Stimulated activated CD4-positive, alpha-beta T cell treated with anti-CD3 and anti-CD28 coated beads, Interleukin-2, amount 100 ng/mL, for 48 hours (primary cell): ENCODE data around the gene TMEM63A.
"Not testable (repeated sequence)": the region's sequence is repeated elsewhere in the genome, so short reads cannot be mapped to it uniquely, and the experiment has no call there.

Experiments used
- DNase-seq, 2 donors: peaks; one replicate each; pipeline ENCODE4 v3.0.0-alpha.2; 2020

Gene TMEM63A

DNA sequence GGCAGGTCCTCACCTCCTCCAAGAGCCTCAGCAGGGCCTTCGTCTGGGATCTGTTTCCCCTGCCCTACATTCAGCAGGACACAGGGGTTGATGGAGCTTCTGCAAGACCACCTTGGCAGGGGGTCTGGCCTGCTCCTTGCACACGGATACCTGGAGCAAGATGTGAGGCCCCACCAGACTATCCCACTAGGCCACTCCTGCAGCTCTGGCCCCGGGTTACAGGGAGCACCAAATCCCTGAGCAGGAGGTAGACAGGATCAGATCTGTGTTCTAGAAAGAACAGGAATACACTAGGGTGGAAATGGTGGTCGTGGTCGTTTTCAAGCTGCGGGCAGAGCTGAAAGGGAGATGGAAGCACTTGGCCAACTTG is 38.8 kb downstream of the TMEM63A start:
- DNase-seq, result no peak

DNA sequence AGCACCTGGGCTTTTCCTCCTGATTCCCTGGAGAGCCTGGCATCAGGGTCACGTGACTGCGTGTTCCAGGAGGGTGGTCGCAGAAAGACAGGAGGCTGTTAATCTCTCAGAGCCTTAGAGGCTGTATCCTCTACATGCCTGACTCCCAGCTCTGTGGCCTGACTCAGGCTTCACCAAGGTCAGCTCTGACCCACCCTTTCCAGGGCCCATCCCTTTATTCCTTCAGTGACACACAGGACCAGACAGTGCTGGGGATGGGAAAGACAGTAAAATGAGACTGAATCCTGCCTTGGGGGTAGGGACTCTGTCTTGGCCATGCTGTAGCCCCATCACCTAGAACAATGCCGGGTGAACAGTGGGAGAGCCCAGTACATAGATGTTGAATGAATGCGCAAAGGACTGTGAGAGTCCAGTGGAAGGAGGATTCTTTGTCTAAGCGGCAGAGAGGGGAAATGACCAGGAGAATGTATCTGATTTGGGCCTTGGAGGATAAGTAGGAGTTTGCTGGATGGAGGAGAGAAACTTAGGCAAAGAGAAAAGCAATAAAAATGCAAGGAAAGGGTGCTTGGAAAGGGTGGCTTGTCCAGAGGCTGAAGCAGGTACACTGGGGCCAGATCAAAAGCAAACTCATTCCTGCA is 39.3 kb downstream of the TMEM63A start:
- DNase-seq, result no peak

DNA sequence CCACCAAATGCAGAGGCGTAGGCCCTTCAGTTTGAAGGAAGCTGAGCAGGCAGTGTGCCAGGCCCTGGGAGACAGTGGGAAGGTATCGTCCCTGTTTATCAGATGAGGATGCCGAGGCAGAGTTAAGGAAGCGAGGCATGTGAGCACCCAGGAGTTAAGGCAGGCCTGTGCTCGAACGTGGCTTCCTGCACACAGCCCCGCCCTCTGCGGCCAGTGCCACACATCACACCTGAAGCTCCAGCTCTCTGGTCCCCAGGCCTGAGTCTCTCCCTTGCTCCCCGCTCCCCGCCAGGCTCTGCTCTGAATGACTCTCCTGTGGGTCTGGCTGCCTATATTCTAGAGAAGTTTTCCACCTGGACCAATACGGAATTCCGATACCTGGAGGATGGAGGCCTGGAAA is 40.1 kb downstream of the TMEM63A start:
- DNase-seq, result no peak

DNA sequence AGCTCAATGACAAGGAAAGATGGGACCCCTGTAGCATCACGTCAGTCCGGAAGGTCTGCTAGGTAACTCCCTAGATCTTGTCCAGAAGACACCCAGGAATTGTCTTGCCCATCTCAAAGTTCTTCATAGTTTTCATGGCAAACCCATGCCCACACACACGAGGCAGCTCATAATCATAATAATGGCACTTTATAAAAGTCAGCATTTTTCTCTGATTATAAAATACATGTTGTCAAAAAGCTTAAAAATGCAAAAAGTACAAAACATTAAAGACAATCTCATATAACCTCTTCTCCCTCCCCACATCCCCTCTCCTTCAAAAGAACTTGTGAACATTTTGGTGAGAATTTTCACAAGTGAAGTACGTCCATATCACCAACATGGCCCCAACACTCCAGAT is 41.5 kb downstream of the TMEM63A start:
- no peak for DNase-seq

DNA sequence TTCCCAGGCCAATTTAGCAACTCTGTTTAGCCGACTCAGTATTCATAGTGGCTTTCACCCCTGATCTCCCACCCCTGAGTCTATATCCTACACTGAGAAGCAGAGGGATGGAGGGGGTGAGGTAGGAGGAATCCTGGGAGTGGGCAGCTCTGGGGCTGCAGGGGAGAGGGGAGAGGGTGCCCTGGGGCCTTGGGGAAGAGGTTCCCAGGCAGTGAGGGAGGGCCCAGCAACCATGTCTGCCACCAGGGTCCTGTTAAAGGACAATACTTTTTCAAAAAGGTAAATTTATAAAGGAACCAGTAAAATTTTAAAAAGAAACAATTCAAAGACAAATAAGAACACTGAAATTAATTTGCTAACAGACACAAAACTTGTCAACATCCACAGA is 42.0 kb downstream of the TMEM63A start:
- no peak for DNase-seq

DNA sequence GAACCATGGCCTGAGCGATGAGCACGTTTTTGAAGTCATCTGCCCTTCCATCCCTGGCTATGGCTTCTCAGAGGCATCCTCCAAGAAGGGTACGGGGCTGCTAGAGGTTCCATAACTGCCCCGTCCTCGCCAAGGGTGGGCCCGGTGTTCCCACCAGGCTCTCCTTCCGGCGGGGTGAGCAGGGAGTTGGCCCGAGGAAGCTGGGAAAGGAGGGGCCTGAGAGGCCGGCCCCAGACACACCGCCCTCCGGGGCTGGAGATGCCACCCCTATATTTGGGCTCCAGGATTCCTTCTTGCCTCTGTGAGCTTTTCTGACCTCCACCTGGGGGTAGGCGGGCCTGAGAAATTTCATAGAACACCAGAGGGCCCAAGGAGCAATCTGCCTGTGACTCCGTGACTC is 43.4 kb downstream of the TMEM63A start:
- DNase-seq, result no peak

DNA sequence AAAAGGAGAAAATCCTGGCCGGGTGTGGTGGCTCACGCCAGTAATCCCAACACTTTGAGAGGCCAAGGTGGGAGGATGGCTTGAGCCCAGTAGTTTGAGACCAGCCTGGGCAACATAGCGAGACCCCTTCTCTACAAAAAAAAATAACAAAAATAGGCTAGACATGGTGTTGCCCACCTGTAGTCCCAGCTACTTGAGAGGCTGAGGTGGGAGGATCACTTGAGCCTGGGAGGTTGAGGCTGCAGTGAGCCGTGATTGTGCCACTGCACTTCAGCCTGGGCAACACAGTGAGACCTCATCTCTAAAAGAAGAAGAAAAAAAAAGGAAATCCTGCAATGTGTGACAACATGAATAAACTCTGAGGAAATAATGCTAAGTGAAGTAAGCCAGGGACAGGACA is 45.9 kb downstream of the TMEM63A start:
- DNase-seq, result not testable (repeated sequence)

DNA sequence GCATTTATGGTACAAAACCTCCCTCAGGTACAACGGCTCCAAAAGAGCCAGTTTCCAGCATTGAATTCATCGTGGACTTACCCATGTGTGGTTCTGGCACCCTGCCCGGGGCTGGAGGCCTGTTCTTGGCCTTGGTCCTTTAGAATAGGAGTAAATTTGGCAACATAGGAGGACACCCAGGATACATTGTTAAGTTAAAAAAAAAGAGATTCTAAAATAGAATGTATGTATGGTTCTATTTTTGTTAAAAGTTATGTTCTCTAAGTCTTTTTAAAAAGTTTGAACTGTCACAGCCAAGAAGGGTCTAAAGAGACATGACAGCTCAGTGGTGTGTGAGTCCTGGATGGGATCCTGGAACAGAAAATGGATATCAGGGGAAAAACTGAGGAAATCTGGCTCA is 46.3 kb downstream of the TMEM63A start:
- DNase-seq, result no peak

DNA sequence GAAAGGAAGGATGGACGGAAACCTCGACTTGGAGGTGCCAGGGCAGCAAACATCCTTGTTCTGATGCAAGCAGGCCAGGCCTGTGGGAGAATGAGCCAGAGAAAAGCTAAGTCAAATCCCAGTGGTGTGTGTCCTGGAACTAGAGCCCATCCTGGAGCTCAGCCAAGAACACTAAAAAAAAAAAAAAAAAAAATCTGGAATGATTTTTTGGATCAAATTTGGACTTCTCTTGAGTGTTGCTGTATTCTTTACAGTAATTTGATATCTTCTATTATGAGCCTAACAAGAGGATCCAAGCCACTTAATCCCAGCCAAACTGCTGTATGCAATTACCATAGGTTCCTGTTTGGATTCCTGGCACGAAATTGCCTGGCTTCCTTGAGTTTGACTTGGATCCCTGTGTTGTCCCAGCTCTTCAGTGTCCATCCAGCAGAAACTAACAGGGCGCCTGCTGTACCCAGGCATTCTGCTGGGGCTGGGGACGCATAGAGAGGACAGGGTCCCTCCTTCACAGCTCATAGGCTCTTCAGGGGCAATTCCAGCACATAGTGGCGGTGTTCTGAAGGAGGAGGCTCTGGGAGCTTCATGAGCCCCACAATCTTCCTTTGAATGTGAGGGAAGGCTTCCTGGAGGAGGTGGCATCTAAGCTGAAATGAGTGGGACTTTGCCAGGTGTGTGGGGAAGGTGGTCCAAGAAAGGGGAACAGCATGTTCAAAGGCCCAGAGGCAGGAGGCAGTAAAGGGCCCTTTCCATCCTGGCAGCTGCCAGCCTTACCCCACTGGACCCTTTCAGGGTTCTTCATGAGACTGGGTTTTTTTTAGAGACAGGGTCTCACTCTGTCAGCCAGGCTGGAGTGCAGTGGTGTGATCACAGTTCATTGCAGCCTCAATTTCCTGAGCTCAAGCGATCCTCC is 47.5 kb downstream of the TMEM63A start:
- DNase-seq, result no peak

DNA sequence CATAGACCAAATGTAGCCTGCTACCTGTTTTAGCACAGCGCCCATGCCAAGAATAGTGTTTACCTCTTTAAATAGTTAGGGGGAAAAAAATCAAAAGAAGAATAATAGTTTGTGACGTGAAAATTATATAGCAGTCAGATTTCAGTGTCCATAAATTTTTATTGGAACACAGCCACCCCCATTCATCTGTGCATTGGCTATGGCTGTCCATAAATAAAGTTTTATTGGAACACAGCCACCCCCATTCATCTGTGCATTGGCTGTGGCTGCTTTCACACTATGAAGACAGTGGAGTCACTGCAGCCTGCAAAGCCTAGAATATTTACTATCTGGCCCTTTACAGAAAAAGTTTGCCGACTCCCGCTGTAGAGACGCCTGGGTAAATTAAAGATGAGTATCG is 51.3 kb downstream of the TMEM63A start:
- no peak for DNase-seq

DNA sequence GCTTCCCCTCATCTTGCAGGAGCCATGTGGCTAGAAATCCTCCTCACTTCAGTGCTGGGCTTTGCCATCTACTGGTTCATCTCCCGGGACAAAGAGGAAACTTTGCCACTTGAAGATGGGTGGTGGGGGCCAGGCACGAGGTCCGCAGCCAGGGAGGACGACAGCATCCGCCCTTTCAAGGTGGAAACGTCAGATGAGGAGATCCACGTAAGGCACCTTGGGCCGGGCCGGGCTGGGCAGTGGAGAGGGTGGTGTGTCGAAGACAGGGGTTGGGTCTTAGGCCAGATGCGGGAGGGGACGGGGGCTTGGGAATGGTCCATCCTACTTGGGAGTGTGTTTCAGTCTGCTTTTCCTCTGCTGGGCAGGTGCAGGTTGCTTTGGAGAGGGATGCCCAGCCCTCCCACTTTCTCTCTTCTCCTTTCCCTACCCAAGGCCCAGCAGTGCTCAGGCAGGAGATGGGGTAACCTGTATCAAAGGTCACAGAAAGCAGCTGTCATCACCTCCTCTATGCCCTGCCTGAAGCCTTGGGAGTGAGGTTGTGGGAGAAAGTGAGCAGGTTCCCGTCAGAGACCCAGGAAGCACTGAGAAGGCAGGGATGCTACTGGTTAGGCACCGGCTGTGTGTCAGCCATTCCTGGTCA is 53.4 kb downstream of the TMEM63A start:
- no peak for DNase-seq

DNA sequence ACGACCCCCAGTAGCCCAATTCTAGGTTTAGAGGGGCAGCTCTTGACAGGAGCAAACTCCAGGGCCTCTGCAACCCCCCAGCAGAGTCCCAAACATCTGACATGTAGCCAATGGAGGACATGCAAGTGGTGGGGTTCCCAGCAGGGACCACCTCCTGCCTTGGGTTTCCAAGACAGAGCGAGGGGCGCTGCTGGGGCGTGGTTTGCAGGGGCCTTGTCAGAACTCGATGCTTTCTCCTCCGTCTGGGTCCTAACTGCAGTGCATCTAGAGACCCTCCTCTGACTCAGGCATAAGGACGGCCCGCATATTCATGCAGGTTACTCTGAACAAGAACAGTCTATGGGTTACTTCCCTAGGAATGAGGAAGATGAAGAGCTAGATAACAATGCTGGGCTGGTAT is 55.1 kb downstream of the TMEM63A start:
- no peak for DNase-seq

DNA sequence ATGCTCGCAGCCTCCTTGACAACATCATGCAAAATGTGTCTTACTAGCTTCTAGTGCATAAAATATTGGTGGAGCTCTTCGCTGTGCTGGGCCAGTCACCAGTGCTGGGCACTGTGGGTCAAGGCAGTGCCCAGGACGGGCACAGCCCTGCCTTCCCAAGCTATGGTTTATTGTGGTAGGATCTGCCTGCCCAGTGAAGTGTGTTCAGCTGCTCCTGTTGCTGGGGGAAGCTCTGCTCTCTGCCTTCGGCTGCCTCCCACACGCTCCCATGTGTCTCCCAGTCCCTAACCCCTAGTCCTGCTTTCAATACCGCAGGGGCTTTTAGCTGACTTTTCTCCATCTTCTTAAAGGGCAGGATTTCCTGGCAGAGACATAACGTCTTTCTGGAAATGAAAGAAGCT is 56.6 kb downstream of the TMEM63A start:
- no peak for DNase-seq

DNA sequence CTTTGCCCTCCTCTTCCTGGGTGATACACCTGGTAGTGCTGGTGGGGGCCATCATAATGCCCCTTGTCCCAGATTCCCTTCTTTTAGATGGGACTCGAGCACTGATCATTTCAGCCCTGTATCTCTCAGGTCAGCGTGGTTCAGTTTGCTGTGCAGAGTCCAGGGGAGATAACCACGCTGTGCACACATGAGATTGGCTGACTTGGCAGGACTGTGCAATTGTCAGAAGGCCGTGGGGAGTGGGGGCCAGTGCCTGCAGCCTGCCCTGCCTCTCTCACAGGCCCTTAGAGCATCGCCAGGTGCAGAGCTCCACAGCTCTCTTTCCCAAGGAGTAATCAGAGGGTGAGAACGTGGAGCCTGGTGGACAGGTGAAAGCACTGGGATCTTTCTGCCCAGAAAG is 57.1 kb downstream of the TMEM63A start:
- DNase-seq, result no peak

DNA sequence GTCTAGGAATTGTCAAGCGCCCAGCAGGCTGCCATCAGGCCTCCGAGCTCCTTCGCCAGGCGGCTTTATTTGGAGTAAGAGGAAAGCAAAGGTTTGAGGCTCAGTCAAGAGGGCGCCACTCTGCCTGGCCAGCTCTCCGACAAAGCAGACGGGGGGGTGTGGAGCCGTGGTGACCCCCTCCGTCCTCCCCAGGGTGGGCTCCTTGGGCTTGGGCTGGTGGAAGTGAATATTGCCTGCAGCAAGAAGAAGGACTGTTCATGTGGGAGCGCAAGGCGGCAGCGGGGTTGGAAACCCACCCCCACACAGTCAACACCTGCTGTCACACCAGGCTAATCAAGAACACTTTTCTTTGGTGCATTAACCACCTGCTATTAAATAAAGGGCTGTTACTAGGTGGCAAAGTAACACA is 57.6 kb downstream of the TMEM63A start:
- no peak for DNase-seq

DNA sequence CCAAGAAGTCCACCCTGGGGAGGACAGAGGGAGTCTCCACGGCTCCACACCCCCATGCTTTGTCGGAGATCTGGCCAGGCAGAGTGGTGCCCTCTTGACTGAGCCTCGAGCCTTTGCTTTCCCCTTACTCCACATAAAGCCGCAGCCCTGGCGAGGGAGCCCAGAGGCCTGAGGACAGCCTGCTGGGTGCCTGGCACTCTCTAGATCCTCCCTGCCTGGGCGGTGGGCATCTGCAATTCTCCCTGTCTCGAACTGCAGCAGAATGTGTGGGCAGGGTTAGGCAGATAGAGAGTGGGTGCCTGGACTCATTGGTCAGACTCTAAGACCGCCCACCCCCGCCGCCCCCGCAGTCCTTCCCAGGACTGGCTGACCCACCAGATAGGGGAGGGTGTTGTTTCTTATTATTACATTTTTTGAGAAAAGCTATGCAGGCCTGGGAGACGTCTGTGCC is 58.3 kb downstream of the TMEM63A start:
- DNase-seq, result no peak

DNA sequence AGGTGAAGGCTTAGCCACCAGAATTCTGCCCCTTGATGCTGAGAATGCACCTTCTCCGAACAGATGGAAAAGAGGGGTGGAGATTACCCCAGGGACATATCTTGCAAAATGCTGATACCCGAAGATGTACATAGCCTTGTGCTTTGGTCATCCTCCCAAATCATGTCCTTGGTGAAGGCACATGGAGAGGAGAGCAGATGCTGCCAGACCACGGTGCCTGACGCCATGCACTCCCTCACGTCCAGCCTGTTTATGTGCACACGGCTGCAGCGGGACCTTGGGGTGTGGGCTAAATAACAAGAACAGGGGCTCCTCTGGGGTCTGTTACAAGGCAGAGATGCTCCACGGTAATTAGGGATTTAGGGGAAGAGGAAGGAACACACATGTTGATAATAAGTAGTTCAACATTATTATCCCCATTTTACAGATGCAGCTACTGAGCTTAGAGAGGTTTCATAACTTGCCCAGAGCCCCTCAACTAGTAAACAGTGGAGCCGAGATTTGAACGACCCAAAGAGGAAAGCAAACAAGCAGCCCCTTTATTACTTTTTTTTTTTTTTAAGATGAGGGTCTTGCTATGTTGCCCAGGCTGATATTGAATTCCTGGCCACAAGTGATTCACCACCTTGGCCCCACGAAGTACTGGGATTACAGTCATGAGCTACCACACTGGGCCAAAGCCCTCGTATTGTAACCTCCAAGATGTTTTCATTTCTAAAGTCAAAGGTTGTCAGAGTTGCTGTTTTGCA is 59.4 kb downstream of the TMEM63A start:
- no peak for DNase-seq

DNA sequence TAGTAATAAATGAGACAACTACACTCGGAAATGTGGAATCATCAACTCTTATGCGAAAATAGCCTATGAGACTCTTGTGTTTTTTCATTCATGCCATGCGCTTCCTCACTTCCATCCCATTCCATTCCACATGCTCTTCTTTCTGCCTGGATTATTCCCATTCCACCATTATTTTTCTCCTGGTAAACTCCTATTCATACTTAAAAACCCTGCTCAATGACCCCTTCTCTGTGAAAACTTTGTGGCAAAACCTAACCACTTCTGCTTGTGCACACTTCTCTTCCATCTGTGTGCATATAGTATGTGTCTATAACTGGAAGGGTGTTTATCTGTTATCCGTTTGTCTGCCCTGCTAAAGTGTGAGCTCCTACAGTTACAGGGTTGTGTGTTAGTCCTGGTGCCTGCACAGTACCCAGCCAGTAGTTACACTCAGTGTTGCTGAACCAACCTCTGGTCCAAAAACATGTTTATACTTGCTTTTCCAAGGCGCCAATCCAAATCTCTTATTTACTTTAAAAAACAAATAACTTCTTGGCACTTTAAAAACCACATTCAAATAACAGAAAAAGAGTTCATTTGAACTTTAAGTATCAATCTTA is 61.6 kb downstream of the TMEM63A start:
- no peak for DNase-seq

DNA sequence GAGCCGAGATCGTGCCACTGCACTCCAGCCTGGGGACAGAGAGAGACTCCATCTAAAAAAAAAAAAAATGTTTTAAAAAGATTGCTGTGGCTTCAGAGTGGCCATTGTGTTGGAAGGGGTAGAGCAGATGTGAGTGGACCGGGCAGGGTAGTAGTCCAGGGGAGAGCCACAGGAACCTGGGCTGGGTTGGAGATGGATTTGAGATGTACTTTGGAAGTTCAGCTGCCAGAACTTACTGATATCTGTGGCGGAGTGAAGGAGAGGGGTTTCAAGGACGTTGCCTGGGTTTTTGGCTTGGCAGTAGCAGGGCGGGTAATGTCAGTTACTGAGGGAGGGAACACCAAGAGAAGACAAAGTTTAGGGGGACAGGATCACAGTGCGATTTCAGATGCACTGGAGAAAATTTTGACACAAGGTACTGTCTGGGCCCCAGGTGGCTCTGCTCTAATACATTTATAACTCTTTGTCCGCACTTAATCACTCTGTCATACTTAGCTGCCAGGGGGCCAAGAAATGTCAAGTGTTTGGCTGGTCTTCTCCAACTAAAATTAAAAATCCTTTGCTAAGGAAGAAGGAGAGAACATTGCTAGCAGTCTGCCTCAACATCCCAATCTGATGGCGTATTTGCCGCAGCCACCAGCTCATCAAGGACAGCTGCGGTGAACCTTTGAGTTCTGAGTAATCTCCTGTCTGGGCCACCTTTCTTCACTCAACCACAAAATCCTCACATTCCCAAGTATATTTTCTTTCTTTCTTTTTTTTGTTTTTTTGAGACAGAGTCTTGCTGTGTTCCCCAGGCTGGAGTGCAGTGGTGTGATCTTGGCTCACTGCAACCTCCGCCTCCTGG is 62.6 kb downstream of the TMEM63A start:
- DNase-seq, result no peak

DNA sequence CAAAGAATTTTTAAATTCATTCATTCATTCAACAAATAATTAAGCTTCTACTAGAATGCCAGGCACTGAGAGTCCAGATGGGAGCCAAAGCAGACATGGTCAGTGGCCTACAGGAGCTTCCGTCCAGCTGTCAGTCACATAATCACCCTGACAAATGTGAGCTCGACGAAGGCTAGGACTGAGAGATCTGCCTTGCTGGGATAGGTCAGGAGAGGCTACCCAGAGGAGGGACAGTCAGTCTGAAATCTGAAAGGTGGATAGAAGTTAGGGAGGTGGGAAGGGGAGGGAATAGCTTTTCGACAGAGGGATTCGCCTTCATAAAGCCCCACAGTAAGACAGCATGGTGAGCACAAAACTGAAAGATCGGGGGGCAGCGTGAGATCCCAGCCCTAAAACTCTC is 64.0 kb downstream of the TMEM63A start:
- no peak for DNase-seq

DNA sequence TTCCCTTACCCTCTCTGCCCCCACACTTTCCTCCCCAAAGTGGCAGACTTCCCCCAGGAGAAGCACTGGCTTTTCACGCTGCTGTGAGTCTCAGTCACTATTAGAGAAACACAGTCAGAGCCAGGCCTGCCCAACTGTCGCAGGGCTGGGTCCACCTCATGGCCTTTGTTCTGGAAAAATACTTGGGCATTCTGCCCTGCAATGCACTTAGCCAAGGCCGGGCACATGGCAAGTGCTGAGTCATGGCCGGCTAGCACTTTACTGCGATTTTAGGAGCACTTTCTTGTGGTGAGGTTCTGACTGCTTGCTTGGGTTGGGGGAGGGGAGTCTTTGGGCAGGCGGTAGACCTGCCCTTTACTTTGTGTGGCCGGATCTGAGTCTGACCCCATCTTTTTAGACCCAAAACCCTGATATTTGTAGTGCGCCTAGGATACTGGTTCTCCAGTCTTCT is 64.5 kb downstream of the TMEM63A start:
- DNase-seq, result no peak
